HepG2 (cell line): ENCODE data around the gene RNF123. TPM values are rescaled to one million over a fixed set of nuclear protein-coding genes. Genes with fewer than 3 reads are reported as not detected.

Experiments
- CCAR2 ChIP-seq: fragments of 200-400 bp; formaldehyde crosslinking; optimal IDR thresholded peaks from 2 replicates; pipeline ENCODE3; 2018; ENCODE audit warnings: low read depth, mild to moderate bottlenecking, low read length, moderate library complexity
- DNMT3B ChIP-seq: conservative IDR thresholded peaks from 2 replicates; pipeline ENCODE4 v1.6.1; 2016; ENCODE audit warnings: missing biosample characterization, control low read depth
- GLMP ChIP-seq: sonication (generic); formaldehyde crosslinking; IDR thresholded peaks from 2 replicates; pipeline ENCODE4 v1.9.0; 2021; ENCODE audit warnings: missing genetic modification reagents, mild to moderate bottlenecking, borderline replicate concordance
- HMG20A ChIP-seq: IDR thresholded peaks from 2 replicates; pipeline ENCODE4 v1.6.1; 2016; ENCODE audit warnings: borderline replicate concordance
- HMGA1 ChIP-seq: sonication (generic); formaldehyde crosslinking; conservative IDR thresholded peaks from 2 replicates; pipeline ENCODE4 v1.4.0; 2020; ENCODE audit warnings: missing genetic modification reagents
- HNRNPUL1 ChIP-seq: fragments of 200-400 bp; formaldehyde crosslinking; IDR thresholded peaks from 2 replicates; pipeline ENCODE4 v1.6.1; 2017; ENCODE audit warnings: low read depth, mild to moderate bottlenecking, low read length, moderate library complexity
- MAFG ChIP-seq: sonication (generic); formaldehyde crosslinking; IDR thresholded peaks from 2 replicates; pipeline ENCODE4 v1.5.1; 2020; ENCODE audit warnings: mild to moderate bottlenecking, missing genetic modification reagents
- MBNL3 ChIP-seq: fragments of 250-450 bp; sonication (Bioruptor Pico); conservative IDR thresholded peaks from 2 replicates; pipeline ENCODE4 v1.8.0; 2022; ENCODE audit warnings: mild to moderate bottlenecking, inconsistent platforms
- SIX1 ChIP-seq: sonication (generic); formaldehyde crosslinking; IDR thresholded peaks from 2 replicates; pipeline ENCODE4 v1.4.0; 2020; ENCODE audit warnings: missing genetic modification reagents, borderline replicate concordance
- ZBTB49 ChIP-seq: sonication (generic); formaldehyde crosslinking; IDR thresholded peaks from 2 replicates; pipeline ENCODE4 v1.4.0; 2020; ENCODE audit warnings: missing genetic modification reagents, borderline replicate concordance
- ZFP37 ChIP-seq: sonication (generic); formaldehyde crosslinking; IDR thresholded peaks from 2 replicates; pipeline ENCODE4 v1.4.0; 2020; ENCODE audit warnings: missing genetic modification reagents, borderline replicate concordance
- ZFP82 ChIP-seq: sonication (generic); formaldehyde crosslinking; IDR thresholded peaks from 2 replicates; pipeline ENCODE4 v1.5.1; 2020; ENCODE audit warnings: mild to moderate bottlenecking, missing genetic modification reagents, borderline replicate concordance
- ZNF350 ChIP-seq: sonication (generic); formaldehyde crosslinking; IDR thresholded peaks from 2 replicates; pipeline ENCODE4 v1.4.0; 2020; ENCODE audit warnings: mild to moderate bottlenecking, low read depth, missing genetic modification reagents, borderline replicate concordance
- ZNF589 ChIP-seq: sonication (generic); formaldehyde crosslinking; conservative IDR thresholded peaks from 2 replicates; pipeline ENCODE4 v1.8.0; 2022; ENCODE audit warnings: mild to moderate bottlenecking, moderate library complexity, missing genetic modification reagents
- ZNF670 ChIP-seq: sonication (generic); formaldehyde crosslinking; IDR thresholded peaks from 2 replicates; pipeline ENCODE4 v1.8.0; 2022; ENCODE audit warnings: mild to moderate bottlenecking, missing genetic modification reagents, borderline replicate concordance
- polyA plus RNA-seq, 8 experiments: library from polyadenylated mRNA; depleted of rRNA in 3 of 8; stranded (reverse) in 7 of 8; unstranded in 1 of 8; fragments of >200 nt; fragmentation: Illumina TruSeq in 4 of 8; extraction: Trizol in 4 of 8; gene quantifications; 2 replicates each; pipeline versions ENCODE4 v1.2.1 to v1.2.3, GENCODE V29; 2011 to 2016; ENCODE audit warnings: low read depth in 4 of 8, missing spikeins in 1 of 8, mixed read lengths in 1 of 8; ENCODE audit not compliant: insufficient read depth in 1 of 8
- total RNA-seq, 5 experiments: library from RNA; depleted of rRNA; stranded (reverse); fragments of >200 nt; fragmentation: Illumina TruSeq; extraction: Trizol; gene quantifications; 2 replicates each; pipeline ENCODE4 v1.2.3, GENCODE V29; 2016; ENCODE audit warnings: low read depth in 1 of 5
- TF ChIP-seq, protein P1 (sequence below): sonication (generic); formaldehyde crosslinking; IDR thresholded peaks from 2 replicates; pipeline ENCODE4 v1.5.0; 2020; ENCODE audit warnings: mild to moderate bottlenecking, missing genetic modification reagents, borderline replicate concordance

RNF123 gene
- total and polyA plus RNA-seq, 2 of the 13 experiments (the other 11 are each of a cell fraction or from before 2014, with no cell fraction given), result 29.9 to 82.2 TPM

DNA sequence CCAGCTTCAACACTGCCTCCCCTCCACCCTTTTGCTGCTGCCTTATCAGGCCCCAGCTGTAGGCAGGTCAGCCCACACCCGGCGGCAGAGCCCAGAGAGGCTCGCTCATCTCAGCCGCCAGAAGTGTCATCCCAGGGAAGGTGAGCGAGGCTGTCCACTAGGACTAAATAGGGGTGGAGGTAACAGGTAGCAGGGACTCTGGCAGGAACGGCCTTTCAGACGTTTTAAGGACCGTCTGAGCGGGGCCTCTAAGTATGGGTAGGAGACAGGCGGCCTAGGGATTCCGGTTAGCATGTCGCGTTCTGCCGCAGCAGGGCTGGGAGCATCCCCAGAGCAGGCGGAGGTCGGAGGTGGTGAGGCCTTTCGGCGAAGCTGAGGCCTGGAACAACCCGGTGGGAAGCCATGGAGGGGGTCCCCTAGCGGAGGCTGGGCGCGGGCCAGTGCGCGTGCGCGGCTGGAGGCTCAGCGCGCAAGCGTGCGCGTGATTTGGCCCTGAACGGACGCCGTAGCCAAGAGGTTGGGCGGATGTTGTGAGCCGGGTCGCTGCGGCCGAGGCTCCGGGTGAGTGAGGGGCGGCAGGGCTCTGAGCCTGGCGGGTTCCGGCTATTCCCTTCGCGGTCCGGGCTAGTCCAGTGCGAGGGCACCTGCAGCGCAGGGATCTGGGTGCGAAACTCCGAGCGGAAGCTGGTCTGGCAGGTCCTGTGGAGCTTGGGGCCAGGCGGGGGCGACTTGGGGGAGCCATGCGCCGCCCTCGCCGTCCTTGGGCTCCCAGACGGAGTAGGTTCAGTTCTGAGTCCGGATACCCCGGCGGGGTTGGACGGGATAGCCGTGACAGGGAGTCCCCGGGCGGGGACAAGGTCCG lies at the start of gene RNF123, which contains the start of gene MST1 (continued):
- TF ChIP-seq HNRNPUL1 (peak; percentile 43; the same call in 1 of the 2 replicates), ZBTB49 (CRISPR knock-in tag) (no peak), MBNL3 (CRISPR knock-in tag) (no peak), GLMP (CRISPR knock-in tag) (no peak), ZNF589 (no peak; the same call in 1 of the 2 replicates), ZNF350 (CRISPR knock-in tag) (peak; percentile 57; the same call in 1 of the 2 replicates), SIX1 (CRISPR knock-in tag) (no peak), HMG20A (no peak), CCAR2 (no peak), ZFP37 (CRISPR knock-in tag) (no peak), HMGA1 (CRISPR knock-in tag) (no peak), MAFG (CRISPR knock-in tag) (no peak), ZNF670 (CRISPR knock-in tag) (peak; percentile 89; the same call in 1 of the 2 replicates), ZFP82 (CRISPR knock-in tag) (peak; percentile 98), DNMT3B (CRISPR knock-in tag) (0 out of 2 replicates have a peak, but pooled peaks have one; percentile 21)
- TF ChIP-seq, protein P1, sequence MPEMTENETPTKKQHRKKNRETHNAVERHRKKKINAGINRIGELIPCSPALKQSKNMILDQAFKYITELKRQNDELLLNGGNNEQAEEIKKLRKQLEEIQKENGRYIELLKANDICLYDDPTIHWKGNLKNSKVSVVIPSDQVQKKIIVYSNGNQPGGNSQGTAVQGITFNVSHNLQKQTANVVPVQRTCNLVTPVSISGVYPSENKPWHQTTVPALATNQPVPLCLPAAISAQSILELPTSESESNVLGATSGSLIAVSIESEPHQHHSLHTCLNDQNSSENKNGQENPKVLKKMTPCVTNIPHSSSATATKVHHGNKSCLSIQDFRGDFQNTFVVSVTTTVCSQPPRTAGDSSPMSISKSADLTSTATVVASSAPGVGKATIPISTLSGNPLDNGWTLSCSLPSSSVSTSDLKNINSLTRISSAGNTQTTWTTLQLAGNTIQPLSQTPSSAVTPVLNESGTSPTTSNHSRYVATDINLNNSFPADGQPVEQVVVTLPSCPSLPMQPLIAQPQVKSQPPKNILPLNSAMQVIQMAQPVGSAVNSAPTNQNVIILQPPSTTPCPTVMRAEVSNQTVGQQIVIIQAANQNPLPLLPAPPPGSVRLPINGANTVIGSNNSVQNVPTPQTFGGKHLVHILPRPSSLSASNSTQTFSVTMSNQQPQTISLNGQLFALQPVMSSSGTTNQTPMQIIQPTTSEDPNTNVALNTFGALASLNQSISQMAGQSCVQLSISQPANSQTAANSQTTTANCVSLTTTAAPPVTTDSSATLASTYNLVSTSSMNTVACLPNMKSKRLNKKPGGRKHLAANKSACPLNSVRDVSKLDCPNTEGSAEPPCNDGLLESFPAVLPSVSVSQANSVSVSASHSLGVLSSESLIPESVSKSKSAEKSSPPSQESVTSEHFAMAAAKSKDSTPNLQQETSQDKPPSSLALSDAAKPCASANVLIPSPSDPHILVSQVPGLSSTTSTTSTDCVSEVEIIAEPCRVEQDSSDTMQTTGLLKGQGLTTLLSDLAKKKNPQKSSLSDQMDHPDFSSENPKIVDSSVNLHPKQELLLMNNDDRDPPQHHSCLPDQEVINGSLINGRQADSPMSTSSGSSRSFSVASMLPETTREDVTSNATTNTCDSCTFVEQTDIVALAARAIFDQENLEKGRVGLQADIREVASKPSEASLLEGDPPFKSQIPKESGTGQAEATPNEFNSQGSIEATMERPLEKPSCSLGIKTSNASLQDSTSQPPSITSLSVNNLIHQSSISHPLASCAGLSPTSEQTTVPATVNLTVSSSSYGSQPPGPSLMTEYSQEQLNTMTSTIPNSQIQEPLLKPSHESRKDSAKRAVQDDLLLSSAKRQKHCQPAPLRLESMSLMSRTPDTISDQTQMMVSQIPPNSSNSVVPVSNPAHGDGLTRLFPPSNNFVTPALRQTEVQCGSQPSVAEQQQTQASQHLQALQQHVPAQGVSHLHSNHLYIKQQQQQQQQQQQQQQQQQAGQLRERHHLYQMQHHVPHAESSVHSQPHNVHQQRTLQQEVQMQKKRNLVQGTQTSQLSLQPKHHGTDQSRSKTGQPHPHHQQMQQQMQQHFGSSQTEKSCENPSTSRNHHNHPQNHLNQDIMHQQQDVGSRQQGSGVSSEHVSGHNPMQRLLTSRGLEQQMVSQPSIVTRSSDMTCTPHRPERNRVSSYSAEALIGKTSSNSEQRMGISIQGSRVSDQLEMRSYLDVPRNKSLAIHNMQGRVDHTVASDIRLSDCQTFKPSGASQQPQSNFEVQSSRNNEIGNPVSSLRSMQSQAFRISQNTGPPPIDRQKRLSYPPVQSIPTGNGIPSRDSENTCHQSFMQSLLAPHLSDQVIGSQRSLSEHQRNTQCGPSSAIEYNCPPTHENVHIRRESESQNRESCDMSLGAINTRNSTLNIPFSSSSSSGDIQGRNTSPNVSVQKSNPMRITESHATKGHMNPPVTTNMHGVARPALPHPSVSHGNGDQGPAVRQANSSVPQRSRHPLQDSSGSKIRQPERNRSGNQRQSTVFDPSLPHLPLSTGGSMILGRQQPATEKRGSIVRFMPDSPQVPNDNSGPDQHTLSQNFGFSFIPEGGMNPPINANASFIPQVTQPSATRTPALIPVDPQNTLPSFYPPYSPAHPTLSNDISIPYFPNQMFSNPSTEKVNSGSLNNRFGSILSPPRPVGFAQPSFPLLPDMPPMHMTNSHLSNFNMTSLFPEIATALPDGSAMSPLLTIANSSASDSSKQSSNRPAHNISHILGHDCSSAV (CRISPR knock-in tag), result 0 out of 2 replicates have a peak, but pooled peaks have one; percentile 73
